SK-N-SH treated with all-trans-retinoic acid at 6 μM for 48 hours (cell line): ENCODE results near the gene CBLN3.

Experiments
- ATAC-seq: fragments of 200-7000 bp; cut with Tn5 transposase; 3 replicates; pipeline ENCODE4 v1.9.1; 2020; ENCODE audit warnings: mild to moderate bottlenecking, moderate library complexity
- ARNTL ChIP-seq: fragments of 450-650 bp; formaldehyde crosslinking; IDR thresholded peaks from 2 replicates; pipeline ENCODE4 v1.5.0; 2020; ENCODE audit warnings: low read depth, mild to moderate bottlenecking, moderate library complexity, borderline replicate concordance
- BACH2 ChIP-seq: fragments of 250-450 bp; sonication (Bioruptor Pico); IDR thresholded peaks from 2 replicates; pipeline ENCODE4 v1.9.0; 2021; ENCODE audit warnings: mild to moderate bottlenecking, borderline replicate concordance
- CREB5 ChIP-seq: fragments of 250-450 bp; sonication (Bioruptor Pico); IDR thresholded peaks from 2 replicates; pipeline ENCODE4 v1.5.1; 2020; ENCODE audit warnings: low read depth, mild to moderate bottlenecking, moderate library complexity
- CSDC2 ChIP-seq: fragments of 250-450 bp; sonication (Bioruptor Pico); IDR thresholded peaks from 2 replicates; pipeline ENCODE4 v1.5.0; 2020; ENCODE audit warnings: mild to moderate bottlenecking, moderate library complexity
- CSRNP3 ChIP-seq: fragments of 250-450 bp; sonication (Bioruptor Pico); IDR thresholded peaks from 2 replicates; pipeline ENCODE4 v1.5.1; 2021; ENCODE audit warnings: mild to moderate bottlenecking, moderate library complexity
- GLIS3 ChIP-seq: fragments of 250-450 bp; sonication (Bioruptor Pico); IDR thresholded peaks from 2 replicates; pipeline ENCODE4 v1.5.0; 2020; ENCODE audit warnings: mild to moderate bottlenecking, moderate library complexity
- ISL1 ChIP-seq: fragments of 250-450 bp; sonication (Bioruptor Pico); IDR thresholded peaks from 2 replicates; pipeline ENCODE4 v2.1.2; 2022; ENCODE audit warnings: mild to moderate bottlenecking, moderate library complexity
- OSR1 ChIP-seq: fragments of 250-450 bp; sonication (Bioruptor Pico); IDR thresholded peaks from 2 replicates; pipeline ENCODE4 v1.8.0; 2022; ENCODE audit warnings: moderate library complexity, mild to moderate bottlenecking, inconsistent platforms
- PATZ1 ChIP-seq: fragments of 250-450 bp; sonication (Bioruptor Pico); IDR thresholded peaks from 2 replicates; pipeline ENCODE4 v1.8.0; 2020; ENCODE audit warnings: mild to moderate bottlenecking, moderate library complexity, borderline replicate concordance
- POU6F1 ChIP-seq: fragments of 250-450 bp; sonication (Bioruptor Pico); IDR thresholded peaks from 2 replicates; pipeline ENCODE4 v1.8.0; 2021; ENCODE audit warnings: low read depth, mild to moderate bottlenecking, moderate library complexity, borderline replicate concordance
- PPARA ChIP-seq: fragments of 250-450 bp; sonication (Bioruptor Pico); IDR thresholded peaks from 2 replicates; pipeline ENCODE4 v1.5.0; 2020; ENCODE audit warnings: mild to moderate bottlenecking, borderline replicate concordance
- RARB ChIP-seq: fragments of 250-450 bp; sonication (Bioruptor Pico); IDR thresholded peaks from 2 replicates; pipeline ENCODE4 v1.8.0; 2021; ENCODE audit warnings: mild to moderate bottlenecking, moderate library complexity
- SNAI2 ChIP-seq: fragments of 250-450 bp; sonication (Bioruptor Pico); IDR thresholded peaks from 2 replicates; pipeline ENCODE4 v1.5.0; 2020; ENCODE audit warnings: mild to moderate bottlenecking, moderate library complexity
- TCF4 ChIP-seq: fragments of 250-450 bp; sonication (Bioruptor Pico); IDR thresholded peaks from 2 replicates; pipeline ENCODE4 v1.8.0; 2021; ENCODE audit warnings: mild to moderate bottlenecking, moderate library complexity, borderline replicate concordance
- TSHZ2 ChIP-seq: fragments of 250-450 bp; sonication (Bioruptor Pico); IDR thresholded peaks from 2 replicates; pipeline ENCODE4 v1.5.0; 2020; ENCODE audit warnings: mild to moderate bottlenecking, moderate library complexity
- ZC3H10 ChIP-seq: fragments of 250-450 bp; sonication (Bioruptor Pico); IDR thresholded peaks from 2 replicates; pipeline ENCODE4 v1.5.1; 2021; ENCODE audit warnings: mild to moderate bottlenecking, moderate library complexity
- ZFP3 ChIP-seq: fragments of 250-450 bp; sonication (Bioruptor Pico); IDR thresholded peaks from 2 replicates; pipeline ENCODE4 v1.5.0; 2020; ENCODE audit warnings: mild to moderate bottlenecking, moderate library complexity
- ZFP30 ChIP-seq: fragments of 450-650 bp; formaldehyde crosslinking; IDR thresholded peaks from 2 replicates; pipeline ENCODE4 v1.5.0; 2022; ENCODE audit warnings: mild to moderate bottlenecking, moderate library complexity
- ZNF565 ChIP-seq: fragments of 450-650 bp; formaldehyde crosslinking; conservative IDR thresholded peaks from 2 replicates; pipeline ENCODE4 v1.5.0; 2020; ENCODE audit warnings: low read depth, mild to moderate bottlenecking, moderate library complexity
- ZNF70 ChIP-seq: fragments of 450-650 bp; formaldehyde crosslinking; IDR thresholded peaks from 2 replicates; pipeline ENCODE4 v1.5.0; 2020; ENCODE audit warnings: mild to moderate bottlenecking, moderate library complexity
- ZNF8 ChIP-seq: fragments of 450-650 bp; formaldehyde crosslinking; IDR thresholded peaks from 2 replicates; pipeline ENCODE4 v1.5.0; 2020; ENCODE audit warnings: mild to moderate bottlenecking, moderate library complexity

Gene CBLN3

GRCh38 chr14:24437020-24437735 is 7.7 kb upstream of the CBLN3 start:
- ATAC-seq = no peak
- TF ChIP-seq PPARA (CRISPR knock-in tag) (no peak), CSRNP3 (no peak), ZC3H10 (CRISPR knock-in tag) (no peak), PATZ1 (no peak), CREB5 (no peak), ZFP30 (CRISPR knock-in tag) (no peak), TSHZ2 (CRISPR knock-in tag) (no peak), ZFP3 (CRISPR knock-in tag) (no peak), GLIS3 (CRISPR knock-in tag) (no peak), RARB (CRISPR knock-in tag) (no peak), ARNTL (CRISPR knock-in tag) (no peak), CSDC2 (CRISPR knock-in tag) (no peak), POU6F1 (CRISPR knock-in tag) (no peak), ZNF70 (no peak)

- TF ChIP-seq TCF4 (CRISPR knock-in tag) (no peak), ZFP3 (CRISPR knock-in tag) (no peak), ARNTL (CRISPR knock-in tag) (no peak), ZNF565 (no peak), RARB (CRISPR knock-in tag) (no peak), TSHZ2 (CRISPR knock-in tag) (no peak), OSR1 (CRISPR knock-in tag) (no peak), ZFP30 (CRISPR knock-in tag) (no peak), SNAI2 (no peak), BACH2 (CRISPR knock-in tag) (no peak), ZNF8 (CRISPR knock-in tag) (no peak), GLIS3 (CRISPR knock-in tag) (no peak), ISL1 (CRISPR knock-in tag) (no peak), ZNF70 (no peak)
- peak; percentile 74 for ATAC-seq
Observed at GRCh38 chr14:24436355-24437019, 7.0 kb upstream of the CBLN3 start.
